Measurements from ENCODE around the gene PIK3C2G.
A peak's percentile ranks its signal among the peaks of the same experiment; 100 is the strongest.
"Not testable (repeated sequence)": the region's sequence is repeated elsewhere in the genome, so short reads cannot be mapped to it uniquely, and the experiment has no call there.

The PIK3C2G gene, protein sequence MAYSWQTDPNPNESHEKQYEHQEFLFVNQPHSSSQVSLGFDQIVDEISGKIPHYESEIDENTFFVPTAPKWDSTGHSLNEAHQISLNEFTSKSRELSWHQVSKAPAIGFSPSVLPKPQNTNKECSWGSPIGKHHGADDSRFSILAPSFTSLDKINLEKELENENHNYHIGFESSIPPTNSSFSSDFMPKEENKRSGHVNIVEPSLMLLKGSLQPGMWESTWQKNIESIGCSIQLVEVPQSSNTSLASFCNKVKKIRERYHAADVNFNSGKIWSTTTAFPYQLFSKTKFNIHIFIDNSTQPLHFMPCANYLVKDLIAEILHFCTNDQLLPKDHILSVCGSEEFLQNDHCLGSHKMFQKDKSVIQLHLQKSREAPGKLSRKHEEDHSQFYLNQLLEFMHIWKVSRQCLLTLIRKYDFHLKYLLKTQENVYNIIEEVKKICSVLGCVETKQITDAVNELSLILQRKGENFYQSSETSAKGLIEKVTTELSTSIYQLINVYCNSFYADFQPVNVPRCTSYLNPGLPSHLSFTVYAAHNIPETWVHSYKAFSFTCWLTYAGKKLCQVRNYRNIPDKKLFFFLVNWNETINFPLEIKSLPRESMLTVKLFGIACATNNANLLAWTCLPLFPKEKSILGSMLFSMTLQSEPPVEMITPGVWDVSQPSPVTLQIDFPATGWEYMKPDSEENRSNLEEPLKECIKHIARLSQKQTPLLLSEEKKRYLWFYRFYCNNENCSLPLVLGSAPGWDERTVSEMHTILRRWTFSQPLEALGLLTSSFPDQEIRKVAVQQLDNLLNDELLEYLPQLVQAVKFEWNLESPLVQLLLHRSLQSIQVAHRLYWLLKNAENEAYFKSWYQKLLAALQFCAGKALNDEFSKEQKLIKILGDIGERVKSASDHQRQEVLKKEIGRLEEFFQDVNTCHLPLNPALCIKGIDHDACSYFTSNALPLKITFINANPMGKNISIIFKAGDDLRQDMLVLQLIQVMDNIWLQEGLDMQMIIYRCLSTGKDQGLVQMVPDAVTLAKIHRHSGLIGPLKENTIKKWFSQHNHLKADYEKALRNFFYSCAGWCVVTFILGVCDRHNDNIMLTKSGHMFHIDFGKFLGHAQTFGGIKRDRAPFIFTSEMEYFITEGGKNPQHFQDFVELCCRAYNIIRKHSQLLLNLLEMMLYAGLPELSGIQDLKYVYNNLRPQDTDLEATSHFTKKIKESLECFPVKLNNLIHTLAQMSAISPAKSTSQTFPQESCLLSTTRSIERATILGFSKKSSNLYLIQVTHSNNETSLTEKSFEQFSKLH (N-terminal part only)

DNA sequence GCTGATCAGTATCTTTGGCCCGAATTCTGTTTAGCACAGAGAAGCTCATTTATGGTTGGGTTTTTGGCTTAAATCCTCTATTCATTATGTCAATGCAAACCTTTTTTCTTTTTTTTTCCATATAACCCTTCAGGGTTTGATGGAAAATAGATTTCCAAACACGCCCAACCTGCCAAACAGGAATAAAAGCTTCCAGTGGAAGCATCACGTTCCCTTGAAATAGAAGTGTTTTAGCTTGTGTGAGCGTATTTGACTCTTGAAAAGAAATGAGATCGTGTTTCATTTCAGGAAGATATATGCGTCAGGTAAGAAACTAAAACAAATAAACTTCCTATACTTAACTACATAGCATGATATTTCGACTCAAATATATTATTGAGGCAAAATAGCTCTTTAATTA is at the start of gene PIK3C2G:
PIK3C2G (plus strand) TSS at position 246 of the 400 bp plus-strand sequence. CDS start 20,564 bp downstream, outside the sequence.
- DNase-seq (ENCODE audit: low spot score): no peak

DNA sequence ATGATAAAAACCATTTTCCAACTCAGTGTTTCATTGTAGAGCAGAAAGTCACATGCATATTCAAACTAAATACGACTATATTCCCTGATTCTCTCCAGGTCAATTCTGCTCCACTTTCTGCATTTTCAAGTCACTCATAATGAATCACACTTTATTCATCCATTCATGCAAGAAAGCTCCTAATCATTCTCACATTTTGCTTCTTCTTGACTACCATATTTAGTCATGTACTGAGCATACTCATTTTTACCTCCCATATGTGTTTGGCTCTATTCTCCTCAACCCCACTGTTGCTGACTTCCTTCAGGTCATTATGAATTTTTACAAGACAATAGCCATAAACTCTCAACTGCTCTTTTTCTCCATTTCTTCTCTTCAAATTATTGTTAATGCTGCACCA is 43.4 kb upstream of the PIK3C2G start:
- DNase-seq (ENCODE audit: low spot score): no peak

DNA sequence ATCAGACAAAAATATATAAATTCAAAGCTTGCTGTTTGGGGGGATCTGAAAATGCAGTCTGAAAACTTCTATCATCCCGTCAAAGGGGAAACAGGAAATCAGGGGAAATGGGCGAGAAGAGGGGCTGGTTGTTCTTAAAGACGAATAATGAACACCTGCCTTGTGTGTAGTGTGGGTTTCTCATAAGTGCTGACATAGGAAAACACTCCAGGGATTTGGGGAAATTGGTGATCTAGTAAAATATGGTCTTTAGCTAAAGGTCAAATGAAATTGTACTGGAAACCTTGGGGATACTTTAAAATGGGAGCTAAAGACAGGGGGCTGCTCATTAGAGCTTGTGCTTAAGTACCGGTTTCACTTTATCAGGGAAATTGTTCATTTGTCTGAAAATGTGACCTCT is 39.6 kb upstream of the PIK3C2G start:
- DNase-seq (ENCODE audit: low spot score): no peak

DNA sequence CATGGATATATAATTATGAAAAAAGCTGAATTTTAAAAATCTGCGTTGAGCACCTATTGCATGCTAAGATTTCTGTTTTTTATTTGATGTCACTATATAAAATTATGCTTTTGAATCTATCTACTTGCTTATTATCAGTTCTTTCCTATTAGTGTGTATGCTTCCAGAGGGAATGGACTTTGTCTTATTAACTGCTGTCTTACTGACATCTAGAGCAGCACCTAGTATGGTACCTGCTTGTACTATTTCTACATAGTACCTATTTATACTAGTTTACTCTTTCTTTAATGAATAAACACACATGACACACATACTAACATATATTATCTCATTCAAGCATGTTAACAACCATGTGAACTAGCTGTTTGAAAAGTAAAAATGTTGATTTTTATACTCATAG is 38.6 kb upstream of the PIK3C2G start:
- DNase-seq (ENCODE audit: low spot score): no peak

DNA sequence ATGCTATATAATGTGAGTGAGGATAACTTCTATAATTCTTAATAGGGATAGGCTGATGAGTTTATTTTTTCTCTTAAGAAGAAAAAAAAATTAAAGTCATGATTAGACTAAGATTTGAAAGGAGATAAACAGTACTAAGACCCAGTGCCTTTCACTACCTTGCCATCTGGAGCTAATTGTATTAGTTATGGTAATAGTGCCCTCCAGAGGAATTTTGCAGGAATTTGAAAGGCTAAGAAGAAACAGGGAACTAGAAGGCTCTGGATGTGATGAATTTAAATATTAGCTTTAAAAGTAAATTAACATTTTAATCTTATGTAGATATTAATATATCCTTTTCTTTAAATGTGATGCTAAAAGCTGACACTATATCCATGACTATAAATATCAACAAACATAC is 36.6 kb upstream of the PIK3C2G start:
- peak; percentile 13 for DNase-seq (ENCODE audit: low spot score)

DNA sequence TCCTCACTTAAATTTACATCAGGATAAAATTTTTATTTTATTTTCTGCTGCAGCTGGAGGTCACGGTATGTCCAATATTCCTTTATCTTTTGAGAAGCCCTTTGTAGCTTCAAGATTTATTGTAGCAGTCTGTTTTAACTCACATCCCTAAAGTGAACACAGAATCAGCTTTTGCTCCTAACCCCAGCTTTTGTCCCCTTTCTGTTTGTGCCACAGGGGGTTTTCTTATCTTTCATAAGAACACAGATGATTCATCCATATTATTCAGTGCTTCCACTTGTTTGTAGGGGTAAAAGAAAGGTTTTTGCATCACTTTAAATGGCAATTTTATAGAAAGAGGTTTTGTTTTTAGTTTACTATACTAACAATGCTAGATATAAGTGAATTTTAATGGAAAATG is 21.8 kb upstream of the PIK3C2G start:
- DNase-seq (ENCODE audit: low spot score): no peak

DNA sequence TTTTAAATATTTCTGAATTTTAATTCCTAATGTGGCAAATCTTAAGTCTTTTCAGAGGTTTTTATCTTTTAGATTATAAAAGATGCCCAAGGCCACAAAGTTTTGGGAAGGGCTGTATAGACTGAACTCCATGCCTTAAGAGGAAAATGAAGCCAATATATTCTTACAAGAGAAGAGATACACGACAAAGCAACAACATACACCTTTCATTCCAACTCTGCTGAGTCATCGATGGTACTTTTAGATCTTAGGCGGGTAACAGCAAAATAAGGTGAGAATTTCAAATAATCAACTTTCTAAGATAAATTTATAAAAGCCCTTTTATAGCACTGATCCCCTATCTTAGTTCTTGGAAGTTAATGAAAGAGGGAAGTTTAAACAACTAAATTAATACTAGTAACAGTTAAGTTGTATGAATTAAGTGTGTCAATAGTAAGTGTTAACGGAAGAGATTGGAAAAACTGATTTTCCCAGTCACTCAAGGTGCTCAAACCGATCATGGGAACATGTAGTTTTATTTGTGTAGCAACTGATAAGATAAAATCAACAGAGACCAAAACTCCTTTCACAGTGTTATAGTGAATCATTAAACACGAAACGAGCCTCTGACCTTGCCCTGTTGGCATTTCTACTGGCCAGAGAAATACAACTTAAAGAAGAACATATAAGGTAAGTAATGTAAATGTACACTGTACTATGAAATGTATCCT is 18.8 kb upstream of the PIK3C2G start:
- DNase-seq (ENCODE audit: low spot score): no peak

DNA sequence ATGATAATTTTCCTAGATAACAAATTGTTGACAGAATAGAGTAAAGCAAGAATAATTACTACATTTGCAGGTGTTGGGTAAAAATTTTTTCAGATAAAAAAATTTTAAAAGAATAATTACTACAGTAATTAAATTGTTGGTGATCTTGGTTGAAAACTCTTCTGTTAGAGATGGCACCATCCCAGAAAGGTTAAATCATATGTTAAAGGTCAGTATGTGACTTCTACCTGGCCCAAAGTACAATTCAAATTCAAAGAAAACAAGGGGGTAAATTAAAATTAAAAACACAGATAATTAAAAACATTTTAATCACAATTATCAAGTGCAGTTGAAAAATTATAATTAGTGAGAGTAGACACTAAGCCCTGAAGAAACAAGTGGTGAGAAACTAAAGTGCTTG is 18.1 kb upstream of the PIK3C2G start:
- DNase-seq (ENCODE audit: low spot score): no peak

DNA sequence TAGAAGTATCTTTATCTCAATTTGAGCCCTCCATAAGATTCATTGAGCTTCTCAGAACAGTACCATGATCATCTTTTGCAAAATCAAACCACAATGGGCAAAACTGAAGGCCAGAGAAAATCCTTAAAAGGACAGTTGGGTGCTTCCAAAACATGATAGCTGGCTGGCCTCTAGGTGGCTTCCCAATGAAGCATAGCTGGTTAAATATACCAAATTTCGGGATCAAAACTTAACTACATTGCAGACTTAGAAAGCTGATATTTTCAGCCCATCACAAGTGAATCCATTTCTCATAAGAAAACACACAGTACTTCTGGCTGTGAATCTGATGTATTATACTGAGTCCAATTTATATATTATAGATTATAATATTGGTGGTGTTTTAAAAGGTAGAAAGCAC is 15.3 kb upstream of the PIK3C2G start:
- DNase-seq (ENCODE audit: low spot score): no peak

DNA sequence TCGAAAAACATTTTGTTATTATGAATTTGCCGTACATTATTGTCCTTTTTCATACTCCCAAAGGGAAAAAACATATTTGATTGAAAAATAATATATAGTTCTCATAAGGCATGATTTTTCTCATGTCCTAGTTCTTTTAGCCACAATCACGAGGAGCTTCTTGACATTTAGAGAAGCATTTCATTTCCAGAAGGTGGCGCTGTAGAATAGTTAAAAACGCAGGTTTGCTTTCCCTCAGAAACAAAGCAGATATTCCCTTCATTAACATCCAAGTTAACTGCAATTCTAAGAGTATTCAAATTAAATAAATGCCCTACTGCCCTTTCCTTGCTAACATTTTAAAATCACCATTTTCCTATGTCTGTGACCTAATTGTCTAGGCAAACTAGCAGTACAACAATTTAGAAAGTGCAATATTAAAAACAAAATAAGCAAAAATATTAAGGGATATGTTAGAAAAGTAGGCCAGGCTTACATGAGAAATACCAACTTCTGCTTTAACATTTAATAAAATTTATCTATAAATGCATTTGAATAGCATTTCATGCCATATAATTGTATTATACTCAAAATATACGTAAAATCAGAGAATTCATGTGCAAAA is 10.9 kb upstream of the PIK3C2G start:
- DNase-seq (ENCODE audit: low spot score): peak; percentile 59

DNA sequence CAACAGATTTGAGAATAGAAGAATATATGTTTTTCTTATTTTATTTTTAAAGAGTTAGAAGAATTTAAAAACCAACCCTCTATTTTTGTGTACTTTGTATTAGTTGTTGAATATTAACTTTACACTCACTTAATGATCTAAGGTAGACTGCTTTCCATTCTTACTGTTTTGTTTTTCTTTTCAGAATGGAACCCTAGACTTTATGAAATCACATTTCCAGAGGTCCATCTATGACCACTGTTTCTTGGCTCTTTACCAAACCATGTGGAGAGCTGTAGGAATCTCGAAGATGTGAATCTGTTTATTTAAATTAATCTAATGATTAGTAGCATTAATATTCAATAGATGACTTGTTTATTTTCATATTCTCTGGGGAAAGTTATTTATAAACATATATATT is 7.2 kb upstream of the PIK3C2G start:
- no peak for DNase-seq (ENCODE audit: low spot score)

DNA sequence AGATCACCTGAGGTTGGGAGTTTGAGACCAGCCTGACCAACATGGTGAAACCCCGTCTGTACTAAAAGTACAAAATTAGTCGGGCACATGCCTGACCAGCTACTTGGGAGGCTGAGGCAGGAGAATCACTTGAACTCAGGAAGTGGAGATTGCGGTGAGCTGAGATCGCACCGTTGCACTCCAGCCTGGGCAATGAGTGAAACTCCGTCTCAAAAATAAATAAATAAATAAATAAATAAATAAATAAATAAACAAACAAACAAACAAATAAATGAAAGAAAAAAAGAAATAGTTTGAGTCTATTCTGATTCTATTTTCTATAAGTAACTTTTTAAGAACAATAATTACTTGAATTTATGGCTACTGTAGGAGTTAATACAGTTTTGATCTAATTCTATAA is 6.3 kb upstream of the PIK3C2G start:
- DNase-seq (ENCODE audit: low spot score): not testable (repeated sequence)

DNA sequence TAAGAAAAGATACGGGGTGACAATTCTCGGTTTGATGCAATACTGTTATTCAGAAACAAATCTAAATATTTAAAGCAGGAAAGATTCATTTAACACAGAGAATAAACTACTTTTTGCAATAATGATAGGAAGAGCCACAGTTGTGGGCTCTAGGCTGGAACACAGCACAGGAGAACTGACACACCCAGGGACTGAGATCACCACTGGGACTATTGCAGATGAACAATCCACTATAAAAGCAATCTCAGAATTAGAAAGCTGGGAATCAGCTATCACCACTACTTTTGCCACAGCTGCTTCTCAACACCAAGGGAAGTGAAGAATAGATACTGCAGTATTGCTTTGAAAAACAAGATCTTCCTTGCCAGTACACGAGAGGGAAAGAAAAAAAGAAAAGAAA is 4.1 kb upstream of the PIK3C2G start:
- no peak for DNase-seq (ENCODE audit: low spot score)

DNA sequence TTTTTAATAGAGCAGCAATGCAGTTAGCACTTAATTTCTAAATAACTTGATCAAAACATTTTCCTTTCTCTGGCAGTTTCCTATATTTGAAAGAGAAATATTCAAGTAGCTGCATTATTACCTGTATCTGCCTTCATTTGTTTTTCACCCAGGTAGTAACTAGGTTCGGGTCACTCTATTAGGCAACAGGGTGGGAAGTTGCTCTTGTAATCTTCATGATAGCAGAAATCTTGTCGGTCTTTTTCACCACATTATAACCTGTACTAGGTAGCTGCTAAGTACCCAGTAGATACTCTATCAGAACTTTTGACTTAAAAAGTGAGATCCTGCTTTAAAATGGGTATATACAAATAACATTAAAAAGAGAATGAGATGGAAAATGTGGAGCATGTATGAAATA is 2.4 kb upstream of the PIK3C2G start:
- DNase-seq (ENCODE audit: low spot score): no peak

DNA sequence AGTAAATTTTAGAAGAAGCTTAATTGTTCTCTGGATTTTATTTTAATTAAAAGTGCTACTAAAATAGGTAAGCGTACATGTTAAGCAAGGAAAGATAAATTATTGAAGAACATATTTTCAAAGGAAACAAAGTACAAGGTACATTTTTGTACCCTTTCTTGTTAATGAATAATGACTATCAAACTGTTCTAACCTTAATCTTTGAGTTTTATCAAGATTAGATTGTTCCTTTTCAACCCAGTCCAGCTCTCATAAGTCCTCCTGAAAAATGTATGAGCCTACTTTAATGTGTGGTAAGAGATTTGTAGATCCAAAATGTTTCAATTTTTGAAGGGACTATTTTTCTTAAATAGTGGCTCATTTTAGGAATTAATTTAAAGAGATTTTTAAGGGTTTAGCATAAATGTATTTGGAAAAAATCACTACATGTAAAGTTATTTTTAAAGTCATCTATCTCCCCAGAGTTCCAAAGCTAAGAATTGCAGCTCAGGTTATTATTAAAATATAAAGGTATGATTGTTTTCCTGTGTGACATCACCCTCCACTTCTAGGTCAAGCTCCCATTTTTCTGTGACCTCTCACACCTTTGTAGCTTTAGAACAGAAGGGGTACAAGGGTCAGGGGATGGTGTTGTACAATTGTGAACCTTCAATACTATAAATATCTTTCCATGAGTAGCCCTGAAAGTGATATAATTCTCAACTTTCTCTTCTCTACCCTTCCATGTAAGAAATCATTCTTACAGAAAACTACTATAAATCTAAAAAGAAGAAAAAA is 1.2 kb upstream of the PIK3C2G start:
- no peak for DNase-seq (ENCODE audit: low spot score)

DNA sequence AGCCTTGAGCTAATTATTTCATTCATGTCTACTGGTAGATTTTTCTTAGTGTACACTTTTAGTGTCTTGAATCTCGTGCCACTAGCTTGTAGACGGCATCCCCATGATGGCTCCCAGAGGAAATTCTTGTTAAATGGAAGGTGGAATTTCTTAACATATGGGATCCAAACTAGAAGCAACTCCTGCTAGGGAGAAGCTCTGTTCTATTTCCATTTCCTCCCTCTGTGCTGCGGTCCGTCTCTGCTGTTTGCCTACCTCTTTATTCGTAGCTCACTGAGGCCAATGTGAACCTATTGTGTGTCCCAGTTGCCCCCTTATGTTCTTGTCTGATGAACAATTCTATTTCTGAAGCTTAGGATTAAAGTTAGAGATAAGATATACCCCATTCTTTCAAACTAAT is 588 bp downstream of the PIK3C2G start:
- DNase-seq (ENCODE audit: low spot score): no peak

DNA sequence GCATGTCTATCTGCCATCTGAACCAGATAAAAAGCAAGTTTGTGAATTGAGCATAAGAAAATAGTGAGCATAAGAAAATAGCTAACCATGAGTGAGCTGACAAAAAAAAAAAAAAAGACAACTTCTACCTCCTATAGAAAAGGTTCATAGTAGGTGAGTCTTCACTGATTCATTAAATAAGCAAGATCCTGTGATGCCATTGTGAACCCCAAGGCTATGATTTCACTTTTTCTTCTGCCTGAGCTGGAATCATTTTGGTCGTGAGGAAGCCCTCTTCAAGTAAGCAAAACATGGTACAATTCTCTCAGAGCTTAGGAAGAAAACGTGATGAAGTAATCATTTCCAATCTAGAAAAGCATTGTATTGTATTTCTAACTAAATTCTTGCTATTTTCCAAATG is 1.2 kb downstream of the PIK3C2G start:
- no peak for DNase-seq (ENCODE audit: low spot score)

DNA sequence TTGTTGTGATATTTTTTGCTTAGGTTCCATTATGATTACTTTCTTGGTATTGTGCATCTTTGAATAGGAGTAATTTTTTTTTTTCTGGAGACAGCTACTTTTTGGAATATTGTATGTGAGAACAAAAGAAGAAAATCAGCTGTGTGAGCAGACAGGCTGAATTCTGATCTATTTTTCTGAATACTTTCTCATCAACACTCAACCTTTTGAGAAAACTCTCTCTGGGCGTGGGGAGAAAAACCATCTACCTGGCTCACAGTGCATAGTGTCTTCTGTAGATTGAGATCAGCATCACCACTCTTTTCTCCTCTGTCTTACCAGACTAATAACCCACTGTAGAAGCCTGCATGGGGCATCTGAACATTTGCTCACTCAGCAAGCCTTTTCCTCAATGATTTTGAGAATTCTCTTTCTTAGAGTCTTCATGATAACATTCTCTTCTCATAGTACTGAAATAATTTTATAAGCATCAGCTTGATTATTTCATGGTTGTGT is 3.3 kb downstream of the PIK3C2G start:
- DNase-seq (ENCODE audit: low spot score): no peak

DNA sequence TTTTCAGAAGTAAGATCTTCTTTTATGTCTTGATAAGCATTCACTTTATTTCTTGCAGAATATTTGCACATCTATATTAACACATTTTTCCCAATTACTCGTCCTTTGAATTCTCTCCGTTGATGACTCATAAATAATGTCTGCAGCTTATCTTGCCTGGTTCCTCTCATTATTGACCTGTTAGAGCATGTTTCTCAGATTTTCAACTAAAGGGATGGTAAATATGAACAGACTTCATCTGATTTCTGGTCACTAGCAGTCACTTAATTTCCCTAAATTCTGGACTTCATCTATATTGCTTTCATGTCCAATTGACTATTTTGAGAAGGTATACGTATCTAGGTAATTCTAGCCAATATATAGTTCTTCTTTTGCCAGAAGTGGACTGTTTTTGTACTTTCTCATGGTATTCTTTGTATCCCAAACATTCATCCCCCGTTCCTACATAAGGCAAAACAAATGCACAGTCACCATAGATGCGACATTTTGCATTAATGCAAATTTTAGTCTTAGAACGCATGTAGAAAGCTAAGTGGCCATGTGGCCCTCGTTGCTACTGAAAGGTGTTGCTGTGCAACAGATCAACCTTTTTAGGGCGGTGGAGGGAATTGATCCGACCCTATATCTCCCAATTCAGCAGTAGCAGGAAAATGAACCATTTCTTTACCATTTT is 6.2 kb downstream of the PIK3C2G start:
- DNase-seq (ENCODE audit: low spot score): no peak

DNA sequence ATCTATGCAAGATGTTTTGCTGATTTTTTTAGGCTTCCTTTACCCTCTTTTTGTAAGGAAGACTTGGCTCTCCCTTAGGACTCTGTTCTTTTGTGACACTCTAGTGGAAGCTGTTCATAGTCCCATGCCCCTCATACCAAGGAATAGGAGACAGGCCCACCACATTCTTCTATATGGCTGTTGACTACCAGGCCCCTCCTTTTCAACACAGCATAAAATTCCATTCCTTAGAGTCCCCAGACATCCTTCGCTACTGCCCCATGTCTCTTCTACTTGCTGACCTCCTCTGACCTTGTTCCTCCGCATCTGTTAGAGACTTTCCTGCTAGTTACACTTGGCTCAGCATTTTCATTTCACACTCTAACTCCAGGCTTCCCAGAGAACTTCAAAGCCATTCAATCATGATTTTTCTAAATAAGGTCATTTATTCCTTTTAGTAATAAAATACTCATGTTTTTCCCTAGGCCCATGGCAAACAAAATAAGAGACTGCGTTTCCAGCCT is 9.7 kb downstream of the PIK3C2G start:
- no peak for DNase-seq (ENCODE audit: low spot score)
